Neural cell (in vitro differentiated cells): Measurements from ENCODE around the gene TOP1. TPM values are rescaled to one million over a fixed set of nuclear protein-coding genes. Genes with fewer than 3 reads are reported as not detected.

Source experiments
- H2AFZ ChIP-seq: fragments of 200-600, 300-800 bp; sonication (generic), shearing (Covaris generic); 2 replicates; pipeline ENCODE4 v1.6.0; 2014; ENCODE audit warnings: low read depth, mild to moderate bottlenecking, antibody characterized with exemption, low read length, moderate library complexity
- H3F3A ChIP-seq: fragments of 200-600 bp; shearing (Covaris generic); 2 replicates; pipeline ENCODE4 v1.6.1; 2016; ENCODE audit warnings: mild to moderate bottlenecking, moderate library complexity, mixed read lengths, antibody characterized with exemption, low read length; ENCODE audit not compliant: insufficient read depth, poor library complexity, severe bottlenecking
- H3K27ac ChIP-seq: fragments of 200-600, 300-800 bp; sonication (generic), shearing (Covaris generic); 2 replicates; pipeline ENCODE4 v1.5.1; 2014; ENCODE audit warnings: mild to moderate bottlenecking, low read length, moderate library complexity
- H3K27me3 ChIP-seq: fragments of 300-800, 200-600 bp; sonication (generic), shearing (Covaris generic); 2 replicates; pipeline ENCODE4 v1.6.0; 2014; ENCODE audit warnings: mild to moderate bottlenecking, low read depth, low read length, moderate library complexity; ENCODE audit not compliant: insufficient read depth
- H3K36me3 ChIP-seq: fragments of 300-800, 200-600 bp; sonication (generic), shearing (Covaris generic); 2 replicates; pipeline ENCODE4 v1.5.1; 2014; ENCODE audit warnings: mild to moderate bottlenecking, antibody characterized with exemption, low read length, moderate library complexity; ENCODE audit not compliant: insufficient read depth
- H3K4me2 ChIP-seq: fragments of 300-800, 200-600 bp; sonication (generic), shearing (Covaris generic); 2 replicates; pipeline ENCODE4 v1.6.0; 2014; ENCODE audit warnings: mild to moderate bottlenecking, low read length
- H3K4me3 ChIP-seq: fragments of 300-800, 200-600 bp; sonication (generic), shearing (Covaris generic); 2 replicates; pipeline ENCODE4 v1.5.1; 2014; ENCODE audit warnings: mild to moderate bottlenecking, low read length, moderate library complexity
- H3K79me2 ChIP-seq: fragments of 200-600 bp; shearing (Covaris generic); replicated peaks from 2 replicates; pipeline ENCODE4 v1.6.0; 2014; ENCODE audit warnings: mild to moderate bottlenecking, low read length, moderate library complexity; ENCODE audit not compliant: insufficient read depth
- H3K9ac ChIP-seq: fragments of 300-800, 200-600 bp; sonication (generic), shearing (Covaris generic); 2 replicates; pipeline ENCODE4 v1.6.1; 2016; ENCODE audit warnings: mild to moderate bottlenecking, low read length, mixed read lengths
- H3K9me2 ChIP-seq: fragments of 200-600 bp; shearing (Covaris generic); 2 replicates; pipeline ENCODE4 v1.6.1; 2016; ENCODE audit warnings: mild to moderate bottlenecking, low read length, mixed read lengths; ENCODE audit not compliant: insufficient read depth
- H3K9me3 ChIP-seq: fragments of 200-600, 300-800 bp; sonication (generic), shearing (Covaris generic); 2 replicates; pipeline ENCODE4 v1.6.1; 2016; ENCODE audit warnings: mild to moderate bottlenecking, mixed run types, low read length, moderate library complexity, mixed read lengths
- H4K20me1 ChIP-seq: fragments of 200-600 bp; shearing (Covaris generic); 2 replicates; pipeline ENCODE4 v1.6.1; 2016; ENCODE audit warnings: mild to moderate bottlenecking, mixed run types; ENCODE audit not compliant: insufficient read depth
- EP300 ChIP-seq: fragments of 450-650 bp; conservative IDR thresholded peaks from 2 replicates; pipeline ENCODE4 v1.6.1; 2014; ENCODE audit warnings: antibody characterized with exemption, mild to moderate bottlenecking, moderate library complexity; ENCODE audit not compliant: poor library complexity, severe bottlenecking
- EZH2 ChIP-seq: fragments of 200-600, 300-800 bp; shearing (Covaris generic), sonication (generic); IDR thresholded peaks from 2 replicates; pipeline ENCODE4 v1.6.1; 2014; ENCODE audit warnings: antibody characterized with exemption, low read length, borderline replicate concordance, mild to moderate bottlenecking; ENCODE audit not compliant: insufficient read depth, poor library complexity, severe bottlenecking
- MXI1 ChIP-seq: fragments of 450-650 bp; conservative IDR thresholded peaks from 2 replicates; pipeline ENCODE4 v1.6.1; 2014; ENCODE audit warnings: antibody characterized with exemption, mild to moderate bottlenecking; ENCODE audit not compliant: poor library complexity, severe bottlenecking
- POLR2AphosphoS5 ChIP-seq: IDR thresholded peaks from 2 replicates; pipeline ENCODE4 v1.6.1; 2012
- RAD21 ChIP-seq: fragments of 450-650 bp; conservative IDR thresholded peaks from 2 replicates; pipeline ENCODE4 v1.6.1; 2014; ENCODE audit warnings: antibody characterized with exemption, mild to moderate bottlenecking, moderate library complexity
- REST ChIP-seq: IDR thresholded peaks from 2 replicates; pipeline ENCODE4 v1.6.1; 2012; ENCODE audit warnings: borderline replicate concordance
- SMC3 ChIP-seq: fragments of 450-650 bp; conservative IDR thresholded peaks from 2 replicates; pipeline ENCODE4 v1.6.1; 2014; ENCODE audit warnings: antibody characterized with exemption, mild to moderate bottlenecking, moderate library complexity; ENCODE audit not compliant: poor library complexity
- TAF1 ChIP-seq: IDR thresholded peaks from 2 replicates; pipeline ENCODE4 v1.6.1; 2012; ENCODE audit warnings: low read depth
- polyA plus RNA-seq: library from polyadenylated mRNA; depleted of rRNA; stranded (reverse); fragments of >200 nt; gene quantifications from 2 replicates; pipeline ENCODE4 v1.2.3, GENCODE V29; 2014
- TF ChIP-seq, protein P1 (sequence below): fragments of 450-650 bp; IDR thresholded peaks from 2 replicates; pipeline ENCODE4 v1.5.1; 2014; ENCODE audit warnings: antibody characterized with exemption, mild to moderate bottlenecking, moderate library complexity; ENCODE audit not compliant: poor library complexity, severe bottlenecking

The TOP1 gene
- polyA plus RNA-seq, 1 donor from 2014 or later: 33.2 TPM

DNA sequence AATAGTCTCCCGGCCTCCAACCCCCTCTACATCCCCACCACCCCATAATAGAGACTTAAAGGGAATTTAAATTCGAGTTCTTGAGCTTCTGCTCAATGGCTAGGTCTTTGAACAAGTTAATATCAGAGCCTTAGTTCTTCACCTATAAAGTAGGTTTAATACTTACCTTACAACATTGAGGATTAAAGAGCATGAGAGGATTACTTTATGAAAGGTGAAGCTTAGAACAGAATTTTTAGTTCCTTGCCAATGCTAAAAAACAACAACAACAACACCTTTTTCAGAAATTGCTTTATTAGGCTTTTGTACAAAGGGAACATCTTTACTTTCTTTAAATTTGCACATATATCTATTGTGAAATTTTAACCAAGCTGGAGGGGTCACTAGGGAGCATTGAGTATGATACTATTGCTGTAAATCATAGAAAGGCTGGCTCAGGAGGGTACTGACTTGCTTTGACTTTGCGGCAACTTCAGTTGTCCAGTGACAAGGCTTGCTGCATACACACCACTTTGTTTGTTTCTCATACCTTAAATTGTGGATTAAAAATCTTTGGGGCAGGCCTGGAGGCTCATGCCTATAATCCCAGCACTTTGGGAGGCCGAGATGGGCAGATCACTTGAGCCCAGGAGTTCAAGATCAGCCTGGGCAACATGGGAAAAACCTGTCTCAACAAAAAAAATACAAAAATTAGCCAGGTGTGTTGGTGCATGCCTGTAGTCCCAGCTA is 9.7 kb downstream of the TOP1 start:
- H3K36me3 ChIP-seq: no peaks in the 10 kb centered on the region
- H3K27me3 ChIP-seq: no peaks in the 10 kb centered on the region
- no peak overlapping the region for H2AFZ ChIP-seq
- H3K9ac ChIP-seq: no peak overlapping the region
- H3K4me3 ChIP-seq: no peak overlapping the region
- TF ChIP-seq MXI1: no peak
- no peak for TF ChIP-seq EP300
- no peak for TF ChIP-seq EZH2
- TF ChIP-seq TAF1: no peak
- no peak for TF ChIP-seq SMC3
- TF ChIP-seq RAD21: no peak
- TF ChIP-seq, protein P1, sequence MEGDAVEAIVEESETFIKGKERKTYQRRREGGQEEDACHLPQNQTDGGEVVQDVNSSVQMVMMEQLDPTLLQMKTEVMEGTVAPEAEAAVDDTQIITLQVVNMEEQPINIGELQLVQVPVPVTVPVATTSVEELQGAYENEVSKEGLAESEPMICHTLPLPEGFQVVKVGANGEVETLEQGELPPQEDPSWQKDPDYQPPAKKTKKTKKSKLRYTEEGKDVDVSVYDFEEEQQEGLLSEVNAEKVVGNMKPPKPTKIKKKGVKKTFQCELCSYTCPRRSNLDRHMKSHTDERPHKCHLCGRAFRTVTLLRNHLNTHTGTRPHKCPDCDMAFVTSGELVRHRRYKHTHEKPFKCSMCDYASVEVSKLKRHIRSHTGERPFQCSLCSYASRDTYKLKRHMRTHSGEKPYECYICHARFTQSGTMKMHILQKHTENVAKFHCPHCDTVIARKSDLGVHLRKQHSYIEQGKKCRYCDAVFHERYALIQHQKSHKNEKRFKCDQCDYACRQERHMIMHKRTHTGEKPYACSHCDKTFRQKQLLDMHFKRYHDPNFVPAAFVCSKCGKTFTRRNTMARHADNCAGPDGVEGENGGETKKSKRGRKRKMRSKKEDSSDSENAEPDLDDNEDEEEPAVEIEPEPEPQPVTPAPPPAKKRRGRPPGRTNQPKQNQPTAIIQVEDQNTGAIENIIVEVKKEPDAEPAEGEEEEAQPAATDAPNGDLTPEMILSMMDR: no peak
- TF ChIP-seq REST: no peak
- no peak for TF ChIP-seq POLR2AphosphoS5
- H3K4me2 ChIP-seq: no peak overlapping the region
- no peak overlapping the region for H3K27ac ChIP-seq
- H3K9me3 ChIP-seq: no peaks in the 10 kb centered on the region
- no peaks in the 10 kb centered on the region for H3K9me2 ChIP-seq
- peaks cover 16% of the 10 kb centered on the region for H4K20me1 ChIP-seq
- peaks cover 94% of the 10 kb centered on the region for H3K79me2 ChIP-seq
- no peaks in the 10 kb centered on the region for H3F3A ChIP-seq

GRCh38 chr20:41038878-41039404 is 10.3 kb downstream of the TOP1 start:
- Histone ChIP-seq H3K9me2 (no peaks in the 10 kb centered on the region), H3K9ac (no peak overlapping the region), H3K27ac (no peak overlapping the region), H3K9me3 (no peaks in the 10 kb centered on the region), H3F3A (no peaks in the 10 kb centered on the region), H3K36me3 (no peaks in the 10 kb centered on the region), H3K4me3 (no peak overlapping the region), H4K20me1 (peaks cover 16% of the 10 kb centered on the region), H3K79me2 (peaks cover 93% of the 10 kb centered on the region), H3K27me3 (no peaks in the 10 kb centered on the region), H2AFZ (no peak overlapping the region), H3K4me2 (no peak overlapping the region)
- TF ChIP-seq, protein P1: no peak
- TF ChIP-seq SMC3 (no peak), EZH2 (no peak), EP300 (no peak), POLR2AphosphoS5 (no peak), TAF1 (no peak), REST (no peak), RAD21 (no peak), MXI1 (no peak)
